IPS-11a (cell line): Measurements from ENCODE around the gene NKIRAS1.
"Not testable (repeated sequence)": the region's sequence is repeated elsewhere in the genome, so short reads cannot be mapped to it uniquely, and the experiment has no call there.

Experiments used
- H3K4me3 ChIP-seq: one replicate; pipeline ENCODE4 v1.5.1; 2013; ENCODE audit warnings: low read depth, low read length, control low read depth

Gene NKIRAS1

DNA sequence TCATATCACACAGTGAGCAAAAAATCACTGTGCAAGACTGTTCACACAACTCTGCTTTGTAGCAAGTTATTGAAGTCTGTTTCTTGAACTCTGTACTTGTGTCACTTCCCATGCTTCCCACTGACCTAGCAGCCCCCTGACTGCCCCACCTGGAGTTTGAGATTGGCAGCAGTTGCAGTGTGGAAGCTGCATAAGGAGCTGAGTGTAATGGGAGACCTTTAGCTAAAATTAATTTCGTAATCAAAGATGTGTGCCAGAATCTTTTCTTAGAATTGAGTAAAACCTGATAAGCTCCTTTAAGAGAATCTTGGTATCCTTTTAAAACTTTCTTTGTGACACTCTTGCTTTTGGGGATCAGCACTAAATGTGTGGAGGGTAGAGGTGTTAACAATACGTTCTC is 42.8 kb downstream of the NKIRAS1 start:
- H3K4me3 ChIP-seq: no peak overlapping the region

- H3K4me3 ChIP-seq: no peak overlapping the region
Observed at GRCh38 chr3:23872330-23872729, 44.5 kb downstream of the NKIRAS1 start.

GRCh38 chr3:23871361-23871760 is 45.4 kb downstream of the NKIRAS1 start:
- not testable (repeated sequence) for H3K4me3 ChIP-seq

GRCh38 chr3:23870663-23871043 is 46.1 kb downstream of the NKIRAS1 start:
- H3K4me3 ChIP-seq: not testable (repeated sequence)

- no peak overlapping the region for H3K4me3 ChIP-seq
Observed at GRCh38 chr3:23869977-23870662, 46.7 kb downstream of the NKIRAS1 start.

DNA sequence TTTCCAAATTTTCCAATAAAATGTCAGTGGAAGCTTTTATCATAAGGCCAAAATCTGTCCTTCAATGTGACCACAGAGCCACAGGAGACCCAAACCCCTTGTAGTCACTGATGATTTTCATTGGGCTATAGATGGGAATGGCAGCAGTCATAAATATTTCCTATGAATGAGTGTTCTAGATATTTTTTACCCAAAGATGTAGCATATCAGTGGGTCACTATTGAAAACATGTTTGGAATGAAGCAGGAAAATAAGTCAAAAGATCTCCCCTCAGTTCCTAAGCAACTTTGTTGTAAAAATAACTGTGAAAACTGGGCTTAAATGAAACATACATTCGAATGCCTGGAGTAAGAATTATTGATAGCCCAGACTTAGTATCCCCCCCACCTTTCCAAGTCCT is 49.0 kb downstream of the NKIRAS1 start:
- no peak overlapping the region for H3K4me3 ChIP-seq

DNA sequence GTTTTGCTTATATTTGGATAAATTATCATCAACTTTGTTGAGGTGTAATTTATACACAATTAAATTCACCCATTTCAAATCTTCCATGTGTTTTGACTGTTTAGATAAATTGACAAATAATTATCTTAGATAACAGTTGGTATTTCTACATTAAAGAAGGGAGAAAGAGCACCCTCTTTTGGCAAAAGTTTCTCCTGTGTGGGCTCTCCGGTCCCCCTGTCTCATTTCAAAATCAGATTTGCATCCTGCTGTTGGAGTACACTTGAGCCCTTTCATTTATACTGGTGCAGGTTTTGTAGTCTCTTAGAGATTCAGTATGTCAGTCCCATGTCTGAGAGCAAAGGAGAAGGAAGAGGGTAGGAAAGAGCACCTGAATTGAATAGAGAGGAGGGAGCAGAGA is 49.4 kb downstream of the NKIRAS1 start:
- no peak overlapping the region for H3K4me3 ChIP-seq

- no peak overlapping the region for H3K4me3 ChIP-seq
Observed at GRCh38 chr3:23865595-23866396, 51.0 kb downstream of the NKIRAS1 start.

- no peak overlapping the region for H3K4me3 ChIP-seq
Observed at GRCh38 chr3:23864931-23865330, 51.9 kb downstream of the NKIRAS1 start.

DNA sequence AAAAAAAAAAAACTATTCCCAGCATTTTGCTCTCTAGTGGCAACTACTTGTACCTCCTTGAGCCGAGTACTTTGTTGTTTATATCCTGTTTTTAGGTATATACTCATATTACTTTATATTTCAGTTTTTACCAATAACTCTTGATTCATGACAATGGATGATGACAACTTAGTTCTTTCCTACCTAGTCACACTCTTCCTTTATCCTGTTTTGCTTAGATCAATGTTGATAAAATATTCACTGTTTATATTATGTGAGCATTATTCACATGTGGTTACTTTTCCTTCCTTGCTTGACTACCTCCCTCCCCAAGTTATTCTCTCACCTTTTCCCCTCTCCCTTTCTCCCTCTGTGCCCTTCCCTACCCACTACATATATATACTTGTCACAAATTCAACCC is 53.7 kb downstream of the NKIRAS1 start:
- no peak overlapping the region for H3K4me3 ChIP-seq

- H3K4me3 ChIP-seq: no peak overlapping the region
Observed at GRCh38 chr3:23861689-23862088, 55.1 kb downstream of the NKIRAS1 start.

- no peak overlapping the region for H3K4me3 ChIP-seq
Observed at GRCh38 chr3:23859839-23860382, 56.9 kb downstream of the NKIRAS1 start.

GRCh38 chr3:23859012-23859743 is 57.6 kb downstream of the NKIRAS1 start:
- H3K4me3 ChIP-seq: no peak overlapping the region

- H3K4me3 ChIP-seq: no peak overlapping the region
Observed at GRCh38 chr3:23856286-23856685, 60.5 kb downstream of the NKIRAS1 start.

DNA sequence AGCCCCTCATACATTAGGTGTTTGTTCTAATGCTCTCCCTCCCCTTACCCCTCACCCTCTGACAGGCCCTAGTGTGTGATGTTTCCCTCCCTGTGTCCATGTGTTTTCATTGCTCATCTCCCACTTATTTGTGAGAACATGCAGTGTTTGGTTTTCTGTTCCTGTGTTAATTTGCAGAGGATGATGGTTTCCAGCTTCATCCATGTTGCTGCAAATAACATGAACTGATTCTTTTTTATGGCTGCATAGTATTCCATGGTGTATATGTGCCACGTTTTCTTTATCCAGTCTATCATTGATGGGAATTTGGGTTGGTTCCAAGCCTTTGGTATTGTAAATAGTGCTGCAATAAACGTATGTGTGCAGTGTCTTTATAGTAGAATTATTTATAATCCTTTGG is 67.3 kb downstream of the NKIRAS1 start:
- H3K4me3 ChIP-seq: not testable (repeated sequence)

DNA sequence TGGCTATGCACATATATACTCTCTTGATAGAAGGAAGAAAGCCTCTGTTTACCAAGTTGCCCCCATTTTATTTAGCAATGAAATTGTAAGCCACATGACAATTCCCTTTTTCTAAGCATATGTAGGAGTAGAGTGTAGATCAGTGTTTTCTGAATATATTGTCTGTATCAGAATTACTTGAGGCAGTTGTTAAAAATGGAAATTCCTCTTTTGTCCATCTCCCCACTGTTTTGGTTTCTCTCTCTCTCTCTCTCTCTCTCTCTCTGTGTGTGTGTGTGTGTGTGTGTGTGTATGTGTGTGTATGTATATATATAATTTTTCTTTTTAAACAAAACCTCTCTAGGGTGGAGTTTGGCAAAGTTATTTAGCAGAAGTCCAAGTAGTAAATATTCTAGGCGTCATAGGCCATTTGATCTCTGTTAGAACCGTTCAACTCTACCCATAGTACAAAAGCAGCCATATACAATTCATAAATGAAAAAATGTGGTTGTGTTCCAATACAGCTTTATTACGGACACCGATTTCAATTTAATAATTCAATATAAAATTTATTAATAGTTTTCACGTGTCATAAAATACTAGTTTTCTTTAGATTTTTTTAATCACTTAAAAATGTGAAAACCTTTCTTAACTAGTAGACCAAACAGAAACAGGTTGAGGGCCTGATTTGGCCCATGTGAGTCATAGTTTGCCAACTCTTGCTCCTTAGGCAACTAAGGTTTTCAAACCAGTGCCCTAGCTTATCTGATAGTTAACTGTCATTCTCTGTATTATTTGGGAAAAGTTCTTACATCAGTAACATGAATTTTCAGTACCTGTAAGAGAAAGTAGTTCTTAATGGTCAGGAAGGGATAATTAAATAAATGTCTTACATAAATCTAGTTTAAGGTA is 71.2 kb downstream of the NKIRAS1 start:
- no peak overlapping the region for H3K4me3 ChIP-seq

DNA sequence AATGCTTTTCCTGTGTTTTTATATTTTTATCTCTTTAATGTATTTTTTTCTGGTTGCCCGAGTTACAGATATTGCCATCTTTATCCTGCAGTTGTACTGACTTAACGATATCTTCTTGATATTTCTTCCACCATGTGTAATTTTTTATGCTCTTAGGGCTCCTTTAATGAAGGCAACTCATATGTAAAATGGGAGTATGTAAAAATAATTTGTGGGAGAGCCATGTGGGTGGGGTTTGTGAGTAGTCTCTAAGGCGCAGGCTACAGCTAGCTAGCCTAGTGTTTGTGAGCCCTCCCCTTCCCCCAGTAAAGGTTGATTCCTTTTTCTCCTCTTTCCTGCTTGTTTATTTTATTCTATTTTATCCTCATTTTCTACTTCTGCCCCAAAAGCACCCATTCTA is 72.9 kb downstream of the NKIRAS1 start:
- H3K4me3 ChIP-seq: no peak overlapping the region
